A549 (cell line): ENCODE measurements around the gene CIART.

Experiments
- CHD2 ChIP-seq: fragments of 150-350 bp; IDR thresholded peaks from 2 replicates; pipeline ENCODE4 v1.6.1; 2014; ENCODE audit warnings: low read length; ENCODE audit not compliant: partially characterized antibody
- CTCF ChIP-seq: fragments of >200 bp; sonication (Bioruptor Twin); formaldehyde crosslinking; IDR thresholded peaks from 3 replicates; pipeline ENCODE4 v1.5.1; 2016
- EHMT2 ChIP-seq: fragments of 200-600 bp; sonication (generic); IDR thresholded peaks from 2 replicates; pipeline ENCODE4 v1.6.1; 2016; ENCODE audit warnings: antibody characterized with exemption, low read depth, mild to moderate bottlenecking, moderate library complexity
- EP300 ChIP-seq, 2 experiments: fragments of >200 bp; sonication (Bioruptor Twin); formaldehyde crosslinking; IDR thresholded peaks; 2 replicates in 1 of 2; 3 replicates in 1 of 2; pipeline ENCODE4 v1.6.1; 2016 to 2017
- NR3C1 ChIP-seq: fragments of >200 bp; sonication (Bioruptor Twin); formaldehyde crosslinking; IDR thresholded peaks from 3 replicates; pipeline ENCODE4 v1.6.1; 2017
- POLR2A ChIP-seq: IDR thresholded peaks from 2 replicates; pipeline ENCODE4 v1.6.1; 2012; ENCODE audit warnings: mild to moderate bottlenecking, low read length
- RAD21 ChIP-seq, 2 experiments: fragments of >200 bp in 1 of 2; sonication (Bioruptor Twin) in 1 of 2; formaldehyde crosslinking in 1 of 2; IDR thresholded peaks in 1 of 2; conservative IDR thresholded peaks in 1 of 2; 2 replicates in 1 of 2; 3 replicates in 1 of 2; pipeline ENCODE4 v1.6.1; 2012 to 2018; ENCODE audit warnings: inconsistent platforms in 1 of 2
- RFX5 ChIP-seq: fragments of 450-650 bp; IDR thresholded peaks from 2 replicates; pipeline ENCODE4 v1.7.1; 2014; ENCODE audit warnings: antibody characterized with exemption, mild to moderate bottlenecking, moderate library complexity

GRCh38 chr1:150288382-150288781 lies 6.0 kb downstream of the CIART start:
- TF ChIP-seq RAD21 (conservative IDR thresholded peaks at IDR 0.05 in 1 of 2, IDR thresholded peaks at IDR 0.05 in 1 of 2) (no peak), POLR2A (no peak), CHD2 (no peak), CTCF (no peak), NR3C1 (no peak), EP300 (IDR thresholded peaks at IDR 0.05) (no peak), EHMT2 (no peak), RFX5 (no peak)
